Panc1 (cell line): ENCODE results near the gene DIAPH3. TPM values are rescaled to one million over a fixed set of nuclear protein-coding genes. Genes with fewer than 3 reads are reported as not detected.
"Not testable (repeated sequence)": the region's sequence is repeated elsewhere in the genome, so short reads cannot be mapped to it uniquely, and the experiment has no call there.

Experiments
- ATAC-seq: fragments of 200-7000 bp; cut with Tn5 transposase; 2 replicates; pipeline ENCODE4 v1.9.1; 2020; ENCODE audit warnings: mild to moderate bottlenecking, moderate library complexity
- BruUV-seq: library from RNA; stranded (reverse); fragments of 400-500 nt; replicated peaks from 2 replicates; lab custom pipeline; 2021; lab: Mats Ljungman, UMichigan
- CTCF ChIA-PET: fragments of 300-600 bp; sonication (Branson Sonifier 250); formaldehyde crosslinking; loops from one replicate; lab custom pipeline; 2022; ENCODE audit warnings: antibody characterized with exemption; lab: Charles Lee
- POLR2A ChIA-PET: fragments of 300-600 bp; sonication (Branson Sonifier 250); formaldehyde crosslinking; loops from one replicate; lab custom pipeline; 2022; ENCODE audit warnings: antibody characterized with exemption; lab: Charles Lee
- DNase-seq: peaks from one replicate; pipeline ENCODE4 v3.0.0-alpha.2; 2010; ENCODE audit warnings: low read depth, low spot score
- H3K27ac ChIP-seq: 2 replicates; pipeline ENCODE4 v1.5.1; 2011; ENCODE audit warnings: mild to moderate bottlenecking, low read length, inconsistent platforms
- H3K27me3 ChIP-seq: fragments of 200-500 bp; sonication (Bioruptor generic); 2 replicates; pipeline ENCODE4 v1.6.0; 2014; ENCODE audit warnings: low read length, inconsistent platforms; ENCODE audit not compliant: control insufficient read depth, insufficient read depth
- H3K36me3 ChIP-seq: fragments of 200-500 bp; sonication (Bioruptor generic); 2 replicates; pipeline ENCODE4 v1.5.1; 2014; ENCODE audit warnings: inconsistent platforms, mild to moderate bottlenecking, low read length, moderate library complexity; ENCODE audit not compliant: control insufficient read depth, insufficient read depth
- H3K4me1 ChIP-seq: 2 replicates; pipeline ENCODE4 v1.5.1; 2011; ENCODE audit warnings: inconsistent platforms, mild to moderate bottlenecking, low read length, moderate library complexity; ENCODE audit not compliant: control insufficient read depth, insufficient read depth
- H3K4me3 ChIP-seq, 2 experiments: 2 replicates each; pipeline ENCODE4 v1.5.1; 2011 to 2012; ENCODE audit warnings: low read depth in 2 of 2, low read length in 2 of 2, mild to moderate bottlenecking in 2 of 2, inconsistent platforms in 1 of 2, moderate library complexity in 1 of 2
- H3K9me3 ChIP-seq: fragments of 200-500 bp; sonication (Bioruptor generic); 2 replicates; pipeline ENCODE4 v1.5.1; 2014; ENCODE audit warnings: low read depth, mild to moderate bottlenecking, inconsistent platforms, low read length, moderate library complexity; ENCODE audit not compliant: control insufficient read depth, insufficient read depth
- POLR2AphosphoS5 ChIP-seq: IDR thresholded peaks from 2 replicates; pipeline ENCODE4 v1.6.1; 2012; ENCODE audit warnings: mild to moderate bottlenecking, low read depth, low read length, moderate library complexity
- SIN3A ChIP-seq: IDR thresholded peaks from 2 replicates; pipeline ENCODE4 v1.6.1; 2012; ENCODE audit warnings: low read depth, mild to moderate bottlenecking, low read length, moderate library complexity, borderline replicate concordance; ENCODE audit not compliant: insufficient read depth
- TCF7L2 ChIP-seq: IDR thresholded peaks from 2 replicates; pipeline ENCODE4 v1.6.1; 2011; ENCODE audit warnings: mild to moderate bottlenecking, low read depth, low read length, inconsistent platforms
- in situ Hi-C: cut with HindIII; loops from 2 replicates; pipeline ENCODE4 v1.10.0; 2016; ENCODE audit warnings: low sequenced_read_pairs, low pct_unique_long_range_greater_than_20kb
- intact Hi-C: fragments of 100-400 bp; cut with micrococcal nuclease; formaldehyde crosslinking; loops from one replicate; pipeline ENCODE4 v1.10.0; 2022; ENCODE audit not compliant: unreplicated experiment
- total RNA-seq: library from RNA; stranded (reverse); gene quantifications from one replicate; pipeline ENCODE4 v1.2.1, GENCODE V29; 2021; ENCODE audit not compliant: unreplicated experiment
- TF ChIP-seq, protein P1 (sequence below): fragments of 450-650 bp; IDR thresholded peaks from 2 replicates; pipeline ENCODE4 v1.5.1; 2017; ENCODE audit warnings: mild to moderate bottlenecking
- TF ChIP-seq, protein P2 (sequence below), 2 experiments: IDR thresholded peaks; 2 replicates each; pipeline ENCODE4 v1.6.1; 2011 to 2012; ENCODE audit warnings: low read depth in 2 of 2, control low read depth in 1 of 2, low read length in 1 of 2, mild to moderate bottlenecking in 1 of 2, moderate library complexity in 1 of 2; ENCODE audit not compliant: insufficient read depth in 1 of 2

DIAPH3 gene
- total RNA-seq, 1 experiment from 2014 or later, result 15.4 TPM

DNA sequence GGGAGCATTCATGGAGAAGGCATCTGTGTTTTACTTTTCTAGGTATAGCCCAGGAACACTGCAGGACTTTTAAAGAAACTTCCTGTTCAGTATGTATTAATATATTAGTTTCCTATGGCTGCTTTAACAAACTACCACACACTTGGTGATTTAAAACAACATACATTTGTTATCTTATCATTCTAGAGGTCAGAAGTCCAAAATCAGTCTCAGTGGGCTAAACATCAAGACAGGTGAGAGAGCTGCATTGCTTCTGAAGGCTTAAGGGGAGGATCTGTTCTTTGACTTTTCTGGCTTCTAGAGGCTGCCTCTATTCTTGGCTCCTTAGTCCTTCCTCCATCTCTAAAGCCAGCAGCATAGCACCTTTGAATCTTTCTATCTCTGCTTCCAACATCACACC is 37.6 kb upstream of the DIAPH3 start:
- H3K9me3 ChIP-seq, result no peaks in the 10 kb centered on the region
- no peaks in the 10 kb centered on the region for H3K36me3 ChIP-seq
- H3K27ac ChIP-seq, result no peak overlapping the region
- intact Hi-C loops (no loop called here), in situ Hi-C loops (no loop called here)
- BruUV-seq, result no TSS peak
- no peaks in the 10 kb centered on the region for H3K27me3 ChIP-seq
- no peak for ATAC-seq
- TF ChIP-seq, protein P1, sequence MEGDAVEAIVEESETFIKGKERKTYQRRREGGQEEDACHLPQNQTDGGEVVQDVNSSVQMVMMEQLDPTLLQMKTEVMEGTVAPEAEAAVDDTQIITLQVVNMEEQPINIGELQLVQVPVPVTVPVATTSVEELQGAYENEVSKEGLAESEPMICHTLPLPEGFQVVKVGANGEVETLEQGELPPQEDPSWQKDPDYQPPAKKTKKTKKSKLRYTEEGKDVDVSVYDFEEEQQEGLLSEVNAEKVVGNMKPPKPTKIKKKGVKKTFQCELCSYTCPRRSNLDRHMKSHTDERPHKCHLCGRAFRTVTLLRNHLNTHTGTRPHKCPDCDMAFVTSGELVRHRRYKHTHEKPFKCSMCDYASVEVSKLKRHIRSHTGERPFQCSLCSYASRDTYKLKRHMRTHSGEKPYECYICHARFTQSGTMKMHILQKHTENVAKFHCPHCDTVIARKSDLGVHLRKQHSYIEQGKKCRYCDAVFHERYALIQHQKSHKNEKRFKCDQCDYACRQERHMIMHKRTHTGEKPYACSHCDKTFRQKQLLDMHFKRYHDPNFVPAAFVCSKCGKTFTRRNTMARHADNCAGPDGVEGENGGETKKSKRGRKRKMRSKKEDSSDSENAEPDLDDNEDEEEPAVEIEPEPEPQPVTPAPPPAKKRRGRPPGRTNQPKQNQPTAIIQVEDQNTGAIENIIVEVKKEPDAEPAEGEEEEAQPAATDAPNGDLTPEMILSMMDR, result no peak
- TF ChIP-seq, protein P2, sequence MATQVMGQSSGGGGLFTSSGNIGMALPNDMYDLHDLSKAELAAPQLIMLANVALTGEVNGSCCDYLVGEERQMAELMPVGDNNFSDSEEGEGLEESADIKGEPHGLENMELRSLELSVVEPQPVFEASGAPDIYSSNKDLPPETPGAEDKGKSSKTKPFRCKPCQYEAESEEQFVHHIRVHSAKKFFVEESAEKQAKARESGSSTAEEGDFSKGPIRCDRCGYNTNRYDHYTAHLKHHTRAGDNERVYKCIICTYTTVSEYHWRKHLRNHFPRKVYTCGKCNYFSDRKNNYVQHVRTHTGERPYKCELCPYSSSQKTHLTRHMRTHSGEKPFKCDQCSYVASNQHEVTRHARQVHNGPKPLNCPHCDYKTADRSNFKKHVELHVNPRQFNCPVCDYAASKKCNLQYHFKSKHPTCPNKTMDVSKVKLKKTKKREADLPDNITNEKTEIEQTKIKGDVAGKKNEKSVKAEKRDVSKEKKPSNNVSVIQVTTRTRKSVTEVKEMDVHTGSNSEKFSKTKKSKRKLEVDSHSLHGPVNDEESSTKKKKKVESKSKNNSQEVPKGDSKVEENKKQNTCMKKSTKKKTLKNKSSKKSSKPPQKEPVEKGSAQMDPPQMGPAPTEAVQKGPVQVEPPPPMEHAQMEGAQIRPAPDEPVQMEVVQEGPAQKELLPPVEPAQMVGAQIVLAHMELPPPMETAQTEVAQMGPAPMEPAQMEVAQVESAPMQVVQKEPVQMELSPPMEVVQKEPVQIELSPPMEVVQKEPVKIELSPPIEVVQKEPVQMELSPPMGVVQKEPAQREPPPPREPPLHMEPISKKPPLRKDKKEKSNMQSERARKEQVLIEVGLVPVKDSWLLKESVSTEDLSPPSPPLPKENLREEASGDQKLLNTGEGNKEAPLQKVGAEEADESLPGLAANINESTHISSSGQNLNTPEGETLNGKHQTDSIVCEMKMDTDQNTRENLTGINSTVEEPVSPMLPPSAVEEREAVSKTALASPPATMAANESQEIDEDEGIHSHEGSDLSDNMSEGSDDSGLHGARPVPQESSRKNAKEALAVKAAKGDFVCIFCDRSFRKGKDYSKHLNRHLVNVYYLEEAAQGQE (IDR thresholded peaks at IDR 0.05; ENCODE audit: insufficient read depth in 1 of 2, low read depth in 2 of 2, low read length in 1 of 2), result no peak
- TF ChIP-seq SIN3A (no peak), POLR2AphosphoS5 (no peak), TCF7L2 (no peak)
- DNase-seq, result no peak
- CTCF ChIA-PET, result no interaction called here
- H3K4me1 ChIP-seq, result no peaks in the 10 kb centered on the region
- H3K4me3 ChIP-seq, result no peak overlapping the region
- POLR2A ChIA-PET, result no interaction called here

DNA sequence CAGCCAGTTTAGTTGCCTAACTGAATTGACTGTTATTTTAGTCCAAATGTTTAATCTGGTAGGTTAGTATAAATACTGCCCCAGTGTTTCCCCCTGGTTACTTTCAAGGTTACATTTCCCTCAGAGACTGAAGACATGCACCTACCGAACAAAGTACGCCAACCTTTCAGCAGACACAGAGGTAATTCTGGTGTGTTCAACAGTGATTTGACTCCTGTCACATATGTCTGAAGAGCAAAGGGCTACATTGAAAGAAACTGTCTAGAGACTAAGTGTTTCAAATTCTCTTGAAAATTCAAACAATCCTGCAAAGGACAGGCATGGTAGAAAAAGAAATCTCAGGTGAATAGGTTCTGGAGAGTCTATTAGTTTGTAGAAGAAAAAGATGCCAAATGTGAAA is 32.2 kb upstream of the DIAPH3 start:
- H3K27me3 ChIP-seq, H3K9me3 ChIP-seq, intact Hi-C loops, H3K27ac ChIP-seq, in situ Hi-C loops, POLR2A ChIA-PET, H3K36me3 ChIP-seq, CTCF ChIA-PET, ATAC-seq, DNase-seq, BruUV-seq, H3K4me1 ChIP-seq, H3K4me3 ChIP-seq: not testable (repeated sequence)

DNA sequence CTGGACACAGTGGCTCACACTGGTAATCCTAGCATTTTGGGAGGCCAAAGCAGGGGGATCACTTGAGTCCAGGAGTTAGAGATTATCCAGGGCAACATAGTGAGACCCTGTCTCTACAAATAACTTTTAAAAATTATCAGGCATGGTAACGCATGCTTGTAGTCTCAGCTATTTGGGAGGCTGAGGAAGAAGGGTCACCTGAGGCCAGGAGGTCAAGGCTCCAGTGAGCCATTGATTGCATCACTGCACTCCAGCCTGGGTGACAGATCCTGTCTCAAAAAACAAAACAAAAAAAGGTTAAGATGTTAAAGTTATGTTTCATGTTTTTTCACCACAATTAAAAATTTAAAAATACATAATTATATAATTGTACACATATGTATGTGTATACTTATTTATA is 19.2 kb upstream of the DIAPH3 start:
- H3K9me3 ChIP-seq, result no peaks in the 10 kb centered on the region
- no peaks in the 10 kb centered on the region for H3K4me1 ChIP-seq
- H3K36me3 ChIP-seq, result no peaks in the 10 kb centered on the region
- in situ Hi-C loops, result no loop called here
- no peaks in the 10 kb centered on the region for H3K27me3 ChIP-seq
- BruUV-seq, result no TSS peak
- H3K4me3 ChIP-seq, result no peak overlapping the region
- CTCF ChIA-PET, result no interaction called here
- no peak for DNase-seq
- no peak for ATAC-seq
- no peak overlapping the region for H3K27ac ChIP-seq
- POLR2A ChIA-PET, result no interaction called here
- intact Hi-C loops, result no loop called here
- TF ChIP-seq, protein P2 (IDR thresholded peaks at IDR 0.05; ENCODE audit: insufficient read depth in 1 of 2, low read depth in 2 of 2, low read length in 1 of 2), result no peak
- TF ChIP-seq TCF7L2, result no peak
- TF ChIP-seq, protein P1, result no peak
- no peak for TF ChIP-seq SIN3A
- TF ChIP-seq POLR2AphosphoS5, result no peak
